ENCODE results near the gene HAPSTR1. TPM values are rescaled to one million over a fixed set of nuclear protein-coding genes. Genes with fewer than 3 reads are reported as not detected.

Gene HAPSTR1
- total and polyA plus RNA-seq, 2 of the 13 experiments (the other 11 are each of a cell fraction or from before 2014, with no cell fraction given), result 25.2 to 83.2 TPM

GRCh38 chr16:9090960-9091866 is at the start of gene HAPSTR1 (continued):
- TF ChIP-seq, protein P1, sequence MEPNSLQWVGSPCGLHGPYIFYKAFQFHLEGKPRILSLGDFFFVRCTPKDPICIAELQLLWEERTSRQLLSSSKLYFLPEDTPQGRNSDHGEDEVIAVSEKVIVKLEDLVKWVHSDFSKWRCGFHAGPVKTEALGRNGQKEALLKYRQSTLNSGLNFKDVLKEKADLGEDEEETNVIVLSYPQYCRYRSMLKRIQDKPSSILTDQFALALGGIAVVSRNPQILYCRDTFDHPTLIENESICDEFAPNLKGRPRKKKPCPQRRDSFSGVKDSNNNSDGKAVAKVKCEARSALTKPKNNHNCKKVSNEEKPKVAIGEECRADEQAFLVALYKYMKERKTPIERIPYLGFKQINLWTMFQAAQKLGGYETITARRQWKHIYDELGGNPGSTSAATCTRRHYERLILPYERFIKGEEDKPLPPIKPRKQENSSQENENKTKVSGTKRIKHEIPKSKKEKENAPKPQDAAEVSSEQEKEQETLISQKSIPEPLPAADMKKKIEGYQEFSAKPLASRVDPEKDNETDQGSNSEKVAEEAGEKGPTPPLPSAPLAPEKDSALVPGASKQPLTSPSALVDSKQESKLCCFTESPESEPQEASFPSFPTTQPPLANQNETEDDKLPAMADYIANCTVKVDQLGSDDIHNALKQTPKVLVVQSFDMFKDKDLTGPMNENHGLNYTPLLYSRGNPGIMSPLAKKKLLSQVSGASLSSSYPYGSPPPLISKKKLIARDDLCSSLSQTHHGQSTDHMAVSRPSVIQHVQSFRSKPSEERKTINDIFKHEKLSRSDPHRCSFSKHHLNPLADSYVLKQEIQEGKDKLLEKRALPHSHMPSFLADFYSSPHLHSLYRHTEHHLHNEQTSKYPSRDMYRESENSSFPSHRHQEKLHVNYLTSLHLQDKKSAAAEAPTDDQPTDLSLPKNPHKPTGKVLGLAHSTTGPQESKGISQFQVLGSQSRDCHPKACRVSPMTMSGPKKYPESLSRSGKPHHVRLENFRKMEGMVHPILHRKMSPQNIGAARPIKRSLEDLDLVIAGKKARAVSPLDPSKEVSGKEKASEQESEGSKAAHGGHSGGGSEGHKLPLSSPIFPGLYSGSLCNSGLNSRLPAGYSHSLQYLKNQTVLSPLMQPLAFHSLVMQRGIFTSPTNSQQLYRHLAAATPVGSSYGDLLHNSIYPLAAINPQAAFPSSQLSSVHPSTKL (CRISPR knock-in tag; IDR thresholded peaks at IDR 0.05), result peak; percentile 45
- TF ChIP-seq POLR2A (IDR thresholded peaks at IDR 0.05; ENCODE audit: insufficient read depth in 1 of 2, low read depth in 2 of 2, low read length in 2 of 2) (peak; percentile 97 to 99), ZNF850 (CRISPR knock-in tag; conservative IDR thresholded peaks at IDR 0.05) (no peak; the same call in 1 of the 2 replicates), HNF1A (IDR thresholded peaks at IDR 0.05; ENCODE audit: low read depth) (peak; percentile 32; the same call in 1 of the 2 replicates), HNF1A (CRISPR knock-in tag; IDR thresholded peaks at IDR 0.05; ENCODE audit: borderline replicate concordance) (no peak; the same call in none of the 2 replicates), ZNF780A (CRISPR knock-in tag; IDR thresholded peaks at IDR 0.05) (peak; percentile 82; the same call in 1 of the 2 replicates), HDAC1 (CRISPR knock-in tag; IDR thresholded peaks at IDR 0.05) (peak; percentile 82), ZNF354B (CRISPR knock-in tag; IDR thresholded peaks at IDR 0.05) (no peak), KDM2A (CRISPR knock-in tag; IDR thresholded peaks at IDR 0.05; ENCODE audit: borderline replicate concordance, low read depth) (peak; percentile 93), IKZF1 (IDR thresholded peaks at IDR 0.05) (no peak), NAIF1 (CRISPR knock-in tag; IDR thresholded peaks at IDR 0.05; ENCODE audit: borderline replicate concordance) (no peak; the same call in 1 of the 2 replicates), ISX (CRISPR knock-in tag; conservative IDR thresholded peaks at IDR 0.05) (peak; percentile 77; the same call in 1 of the 2 replicates), SKI (IDR thresholded peaks at IDR 0.05; ENCODE audit: partially characterized antibody) (peak; percentile 60), ZNF260 (CRISPR knock-in tag; IDR thresholded peaks at IDR 0.05; ENCODE audit: borderline replicate concordance, low read depth) (no peak)
- TF ChIP-seq, protein P2, sequence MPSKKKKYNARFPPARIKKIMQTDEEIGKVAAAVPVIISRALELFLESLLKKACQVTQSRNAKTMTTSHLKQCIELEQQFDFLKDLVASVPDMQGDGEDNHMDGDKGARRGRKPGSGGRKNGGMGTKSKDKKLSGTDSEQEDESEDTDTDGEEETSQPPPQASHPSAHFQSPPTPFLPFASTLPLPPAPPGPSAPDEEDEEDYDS (CRISPR knock-in tag; IDR thresholded peaks at IDR 0.05), result peak; percentile 95
- TF ChIP-seq, protein P3, sequence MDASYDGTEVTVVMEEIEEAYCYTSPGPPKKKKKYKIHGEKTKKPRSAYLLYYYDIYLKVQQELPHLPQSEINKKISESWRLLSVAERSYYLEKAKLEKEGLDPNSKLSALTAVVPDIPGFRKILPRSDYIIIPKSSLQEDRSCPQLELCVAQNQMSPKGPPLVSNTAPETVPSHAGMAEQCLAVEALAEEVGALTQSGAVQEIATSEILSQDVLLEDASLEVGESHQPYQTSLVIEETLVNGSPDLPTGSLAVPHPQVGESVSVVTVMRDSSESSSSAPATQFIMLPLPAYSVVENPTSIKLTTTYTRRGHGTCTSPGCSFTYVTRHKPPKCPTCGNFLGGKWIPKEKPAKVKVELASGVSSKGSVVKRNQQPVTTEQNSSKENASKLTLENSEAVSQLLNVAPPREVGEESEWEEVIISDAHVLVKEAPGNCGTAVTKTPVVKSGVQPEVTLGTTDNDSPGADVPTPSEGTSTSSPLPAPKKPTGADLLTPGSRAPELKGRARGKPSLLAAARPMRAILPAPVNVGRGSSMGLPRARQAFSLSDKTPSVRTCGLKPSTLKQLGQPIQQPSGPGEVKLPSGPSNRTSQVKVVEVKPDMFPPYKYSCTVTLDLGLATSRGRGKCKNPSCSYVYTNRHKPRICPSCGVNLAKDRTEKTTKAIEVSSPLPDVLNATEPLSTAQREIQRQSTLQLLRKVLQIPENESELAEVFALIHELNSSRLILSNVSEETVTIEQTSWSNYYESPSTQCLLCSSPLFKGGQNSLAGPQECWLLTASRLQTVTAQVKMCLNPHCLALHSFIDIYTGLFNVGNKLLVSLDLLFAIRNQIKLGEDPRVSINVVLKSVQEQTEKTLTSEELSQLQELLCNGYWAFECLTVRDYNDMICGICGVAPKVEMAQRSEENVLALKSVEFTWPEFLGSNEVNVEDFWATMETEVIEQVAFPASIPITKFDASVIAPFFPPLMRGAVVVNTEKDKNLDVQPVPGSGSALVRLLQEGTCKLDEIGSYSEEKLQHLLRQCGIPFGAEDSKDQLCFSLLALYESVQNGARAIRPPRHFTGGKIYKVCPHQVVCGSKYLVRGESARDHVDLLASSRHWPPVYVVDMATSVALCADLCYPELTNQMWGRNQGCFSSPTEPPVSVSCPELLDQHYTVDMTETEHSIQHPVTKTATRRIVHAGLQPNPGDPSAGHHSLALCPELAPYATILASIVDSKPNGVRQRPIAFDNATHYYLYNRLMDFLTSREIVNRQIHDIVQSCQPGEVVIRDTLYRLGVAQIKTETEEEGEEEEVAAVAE (CRISPR knock-in tag; IDR thresholded peaks at IDR 0.05; ENCODE audit: borderline replicate concordance), result peak; percentile 60; the same call in 1 of the 2 replicates
